Stomach (tissue), 9 donors: ENCODE results near the gene RNF34. TPM values are rescaled to one million over a fixed set of nuclear protein-coding genes. Genes with fewer than 3 reads are reported as not detected.
"Not testable (repeated sequence)": the region's sequence is repeated elsewhere in the genome, so short reads cannot be mapped to it uniquely, and the experiment has no call there.

ENCODE experiments used
- DNase-seq, 2 donors: peaks; one replicate each; pipeline versions ENCODE4 v3.0.0 to v3.0.0-alpha.2; 2013 to 2019
- H3K27ac ChIP-seq, 5 donors: fragments of 200-600 bp in 4 of 5; sonication (generic) in 4 of 5; one replicate each; pipeline ENCODE4 v1.5.1; 2013 to 2019; ENCODE audit warnings: mild to moderate bottlenecking in 1 of 5, moderate library complexity in 1 of 5
- H3K27me3 ChIP-seq, 3 donors: fragments of 200-600 bp; sonication (generic); one replicate each; pipeline ENCODE4 v1.5.1; 2017 to 2019; ENCODE audit warnings: mixed run types in 1 of 3
- H3K36me3 ChIP-seq, 4 donors: fragments of 200-600 bp; sonication (generic); 1 replicate in 3 of 4; 2 replicates in 1 of 4; pipeline ENCODE4 v1.5.1; 2016 to 2019
- H3K4me1 ChIP-seq, 4 donors: fragments of 200-600 bp; sonication (generic); one replicate each; pipeline ENCODE4 v1.5.1; 2016 to 2019
- H3K4me3 ChIP-seq, 4 donors: fragments of 200-600 bp; sonication (generic) in 3 of 4; one replicate each; pipeline ENCODE4 v1.5.1; 2016 to 2019; ENCODE audit warnings: mild to moderate bottlenecking in 1 of 4
- H3K9me3 ChIP-seq, 4 donors: fragments of 200-600 bp; sonication (generic); one replicate each; pipeline ENCODE4 v1.5.1; 2016 to 2019
- EP300 ChIP-seq: sonication (generic); formaldehyde crosslinking; IDR thresholded peaks from one replicate; pipeline ENCODE4 v1.6.1; 2017; ENCODE audit warnings: antibody characterized with exemption
- POLR2A ChIP-seq, 4 donors: fragments of 450-650 bp; IDR thresholded peaks; one replicate each; pipeline ENCODE4 v1.6.1; 2016; ENCODE audit warnings: antibody characterized with exemption in 4 of 4, control low read depth in 2 of 4, mild to moderate bottlenecking in 1 of 4, moderate library complexity in 1 of 4
- POLR2AphosphoS5 ChIP-seq, 3 donors: sonication (generic); formaldehyde crosslinking; IDR thresholded peaks; one replicate each; pipeline ENCODE4 v1.6.1; 2016; ENCODE audit warnings: antibody characterized with exemption in 3 of 3
- WGBS, 5 donors: extraction: QIAGEN DNeasy Blood & Tissue Kit in 3 of 5; methylation state at CpG; one replicate each; pipeline versions ENCODE4 v1.1.5 to v1.1.7; 2013 to 2018; 5-methylcytosine and 5-hydroxymethylcytosine counted together
- intact Hi-C: fragments of 100-400 bp; cut with DNase I; formaldehyde crosslinking; loops from one replicate; pipeline ENCODE4 v1.15.1; 2023; ENCODE audit warnings: low total_unique reads
- polyA plus RNA-seq, 3 donors: library from polyadenylated mRNA; stranded (reverse); fragments of 200-250 nt; gene quantifications; one replicate each; pipeline ENCODE4 v1.2.3, GENCODE V29; 2013
- total RNA-seq, 5 donors: library from RNA; depleted of rRNA; stranded (reverse); fragments of >200 nt; gene quantifications; one replicate each; pipeline versions ENCODE4 v1.1.0 to v1.2.3, GENCODE V29; 2014 to 2016
- TF ChIP-seq, protein P1 (sequence below), 7 experiments: fragments of 450-650 bp in 4 of 7; fragments of 200-600 bp in 3 of 7; sonication (generic) in 3 of 7; IDR thresholded peaks; one replicate each; pipeline ENCODE4 v1.5.1; 2016 to 2019; ENCODE audit warnings: antibody characterized with exemption in 7 of 7, control low read depth in 2 of 7, mild to moderate bottlenecking in 1 of 7
- donor health status: healthy with polysubstance abuse.
- donor health status: Bipolar disorder and iron deficiency.
- donor health status: healthy.

RNF34 gene
- total and polyA plus RNA-seq, 8 donors = 9.8 to 258 (median 34.7) TPM

DNA sequence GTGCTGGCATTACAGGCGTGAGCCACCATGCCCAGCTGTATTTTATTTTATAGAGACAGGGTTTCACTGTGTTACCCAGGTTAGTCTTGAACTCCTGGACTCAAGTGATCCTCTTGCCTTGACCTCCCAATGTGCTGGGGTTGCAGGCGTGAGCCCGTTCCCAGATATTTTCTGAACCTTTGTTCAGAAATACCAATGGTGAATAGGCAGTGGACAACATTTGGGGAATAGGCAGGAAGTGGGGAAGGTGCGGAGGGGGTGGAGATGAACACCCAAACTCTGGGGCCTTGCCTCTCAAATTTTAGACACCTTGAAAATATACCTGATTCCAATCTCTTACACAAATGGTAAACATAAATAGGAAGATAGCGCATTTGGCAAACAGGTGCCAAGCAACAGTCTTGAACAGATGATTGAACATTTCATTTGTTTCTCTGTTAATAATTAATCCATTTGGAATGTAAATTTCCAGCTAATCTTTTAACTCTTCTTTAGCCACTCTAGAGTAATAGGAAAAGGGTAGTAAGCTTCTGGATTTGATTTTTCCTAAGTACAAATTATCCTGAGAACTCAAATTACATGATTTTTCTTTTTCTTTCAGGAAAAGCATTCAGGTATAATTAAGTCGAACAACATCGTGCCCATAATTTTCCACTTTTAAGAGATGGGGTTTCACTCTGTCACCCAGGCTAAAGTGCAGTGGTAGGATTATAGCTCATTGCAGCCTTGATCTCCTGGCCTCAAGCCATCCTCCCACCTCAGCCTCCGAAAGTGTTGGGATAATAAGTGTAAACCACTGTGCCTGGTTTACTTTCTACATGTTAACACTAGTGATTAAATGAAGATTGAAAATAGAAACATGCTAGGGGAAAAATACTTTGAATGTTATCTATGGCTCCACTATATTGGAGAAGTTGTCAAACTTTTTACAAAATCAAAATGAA lies 22.9 kb upstream of the RNF34 start:
- 43 to 59% (median 48%) methylated on average over 8 of the region's 8 CpGs for WGBS, 5 donors
- Histone ChIP-seq H3K27me3 (no peaks in the 10 kb centered on the region), H3K4me1 (peaks cover 0 to 10% (median 3%) of the 10 kb centered on the region in 4 donors), H3K36me3 (no peaks in the 10 kb centered on the region), H3K27ac (no peak overlapping the region), H3K9me3 (no peaks in the 10 kb centered on the region), H3K4me3 (no peak overlapping the region)
- intact Hi-C loops = no loop called here
- TF ChIP-seq POLR2AphosphoS5 (IDR thresholded peaks at IDR 0.05) = no peak
- TF ChIP-seq, protein P1, sequence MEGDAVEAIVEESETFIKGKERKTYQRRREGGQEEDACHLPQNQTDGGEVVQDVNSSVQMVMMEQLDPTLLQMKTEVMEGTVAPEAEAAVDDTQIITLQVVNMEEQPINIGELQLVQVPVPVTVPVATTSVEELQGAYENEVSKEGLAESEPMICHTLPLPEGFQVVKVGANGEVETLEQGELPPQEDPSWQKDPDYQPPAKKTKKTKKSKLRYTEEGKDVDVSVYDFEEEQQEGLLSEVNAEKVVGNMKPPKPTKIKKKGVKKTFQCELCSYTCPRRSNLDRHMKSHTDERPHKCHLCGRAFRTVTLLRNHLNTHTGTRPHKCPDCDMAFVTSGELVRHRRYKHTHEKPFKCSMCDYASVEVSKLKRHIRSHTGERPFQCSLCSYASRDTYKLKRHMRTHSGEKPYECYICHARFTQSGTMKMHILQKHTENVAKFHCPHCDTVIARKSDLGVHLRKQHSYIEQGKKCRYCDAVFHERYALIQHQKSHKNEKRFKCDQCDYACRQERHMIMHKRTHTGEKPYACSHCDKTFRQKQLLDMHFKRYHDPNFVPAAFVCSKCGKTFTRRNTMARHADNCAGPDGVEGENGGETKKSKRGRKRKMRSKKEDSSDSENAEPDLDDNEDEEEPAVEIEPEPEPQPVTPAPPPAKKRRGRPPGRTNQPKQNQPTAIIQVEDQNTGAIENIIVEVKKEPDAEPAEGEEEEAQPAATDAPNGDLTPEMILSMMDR (IDR thresholded peaks at IDR 0.05) = no peak
- TF ChIP-seq EP300 = no peak
- no peak for TF ChIP-seq POLR2A (IDR thresholded peaks at IDR 0.05)
- peak in 1 of 2 donors; percentile 41 for DNase-seq

DNA sequence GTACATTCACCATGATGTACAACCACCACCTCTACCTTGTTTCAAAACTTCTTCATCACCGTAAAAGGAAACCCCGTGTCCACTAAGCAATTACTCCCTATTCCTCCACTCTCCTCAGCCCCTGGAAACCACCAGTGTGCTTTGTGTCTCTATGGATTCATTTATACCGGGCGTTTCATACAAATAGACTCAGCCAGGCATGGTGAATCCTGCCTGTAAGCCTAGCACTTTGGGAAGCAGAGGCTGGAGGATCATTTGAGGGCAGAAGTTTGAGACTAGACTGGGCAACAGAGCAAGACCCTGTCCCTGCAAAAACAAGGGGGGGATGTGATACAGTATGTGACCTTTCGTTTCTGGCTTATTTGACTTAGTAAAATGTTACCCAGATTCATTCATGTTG lies 21.2 kb upstream of the RNF34 start:
- no peak overlapping the region for H3K27ac ChIP-seq
- DNase-seq = peak in 1 of 2 donors; percentile 14
- intact Hi-C loops = no loop called here
- H3K4me1 ChIP-seq = peaks cover 0 to 10% (median 3%) of the 10 kb centered on the region in 4 donors
- no peak for TF ChIP-seq POLR2A (IDR thresholded peaks at IDR 0.05)
- H3K9me3 ChIP-seq = no peaks in the 10 kb centered on the region
- H3K36me3 ChIP-seq = no peaks in the 10 kb centered on the region
- no peaks in the 10 kb centered on the region for H3K27me3 ChIP-seq
- 69 to 80% (median 72%) methylated on average over 5 of the region's 5 CpGs for WGBS, 5 donors
- no peak overlapping the region for H3K4me3 ChIP-seq

DNA sequence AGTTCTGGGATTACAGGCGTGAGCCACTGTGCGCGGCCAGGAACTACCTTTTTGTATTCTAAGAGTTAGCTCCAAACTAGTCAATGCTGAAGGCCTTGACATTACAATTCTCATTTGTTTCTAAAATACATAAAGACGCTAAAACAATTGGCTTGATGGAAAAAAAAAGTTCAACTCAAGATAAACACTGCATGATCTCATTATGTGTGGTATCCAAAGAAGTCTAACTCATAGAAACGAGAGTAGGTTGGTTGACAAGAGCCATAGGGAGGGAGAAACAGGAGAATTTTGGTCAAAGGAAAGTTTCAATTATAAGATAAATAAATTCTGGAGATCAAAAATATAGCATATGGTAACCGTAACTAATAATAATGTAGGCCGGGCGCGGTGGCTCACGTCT lies 20.0 kb upstream of the RNF34 start:
- no peak for DNase-seq
- Histone ChIP-seq H3K27me3 (no peaks in the 10 kb centered on the region), H3K9me3 (no peaks in the 10 kb centered on the region), H3K4me1 (peaks cover 0 to 10% (median 3%) of the 10 kb centered on the region in 4 donors), H3K27ac (no peak overlapping the region), H3K36me3 (no peaks in the 10 kb centered on the region), H3K4me3 (no peak overlapping the region)
- 85 to 88% (median 87%) methylated on average over 10 of the region's 10 CpGs for WGBS, 5 donors
- intact Hi-C loops = no loop called here
- TF ChIP-seq POLR2AphosphoS5 (IDR thresholded peaks at IDR 0.05) = no peak
- TF ChIP-seq, protein P1 (IDR thresholded peaks at IDR 0.05) = no peak
- TF ChIP-seq POLR2A (IDR thresholded peaks at IDR 0.05) = no peak
- TF ChIP-seq EP300 = no peak

DNA sequence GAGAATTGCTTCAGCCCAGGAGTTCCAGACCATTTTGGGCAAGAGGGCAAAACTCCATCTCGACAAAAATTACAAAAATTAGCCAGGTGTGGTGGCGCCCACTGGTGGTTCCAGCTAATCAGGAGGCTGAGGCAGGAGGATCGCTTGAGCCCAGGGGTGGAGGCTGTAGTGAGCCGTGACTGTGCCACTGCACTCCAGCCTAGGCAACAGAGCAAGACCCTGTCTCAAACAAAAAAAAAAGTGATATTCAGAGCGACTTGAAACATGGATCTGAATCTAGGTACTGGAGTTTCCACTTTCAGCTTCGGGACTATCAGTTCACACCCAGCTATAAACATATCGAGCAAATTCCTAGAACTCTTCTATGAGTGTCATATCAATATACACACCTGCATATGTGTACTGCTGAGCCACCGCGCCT lies 16.3 kb upstream of the RNF34 start:
- no peak for DNase-seq
- Histone ChIP-seq H3K4me1 (no peaks in the 10 kb centered on the region), H3K9me3 (no peaks in the 10 kb centered on the region), H3K4me3 (no peak overlapping the region), H3K36me3 (no peaks in the 10 kb centered on the region), H3K27ac (no peak overlapping the region), H3K27me3 (no peaks in the 10 kb centered on the region)
- WGBS, 5 donors = 68 to 81% (median 73%) methylated on average over 9 of the region's 9 CpGs
- intact Hi-C loops = no loop called here
- TF ChIP-seq EP300 = no peak
- TF ChIP-seq POLR2A (IDR thresholded peaks at IDR 0.05) = no peak
- TF ChIP-seq, protein P1 (IDR thresholded peaks at IDR 0.05) = no peak
- TF ChIP-seq POLR2AphosphoS5 (IDR thresholded peaks at IDR 0.05) = no peak

DNA sequence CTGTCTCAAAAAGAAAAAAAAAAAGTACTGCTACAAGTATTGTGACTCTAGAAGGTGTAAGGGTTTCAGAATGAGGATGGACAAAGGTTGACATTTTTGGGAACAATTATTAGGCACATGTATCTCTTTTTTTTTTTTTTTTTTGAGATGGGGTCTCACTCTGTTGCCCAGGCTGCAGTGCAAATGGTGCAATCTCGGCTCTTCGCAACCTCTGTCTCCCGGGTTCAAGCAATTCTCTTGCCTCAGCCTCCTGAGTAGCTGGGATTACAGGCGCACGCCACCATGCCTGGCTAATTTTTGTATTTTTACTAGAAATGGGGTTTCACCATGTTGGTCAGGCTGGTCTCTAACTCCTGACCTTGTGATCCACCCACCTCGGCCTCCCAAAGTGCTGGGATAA lies 15.0 kb upstream of the RNF34 start:
- DNase-seq, intact Hi-C loops, H3K4me1 ChIP-seq, H3K27me3 ChIP-seq, H3K27ac ChIP-seq, H3K9me3 ChIP-seq, H3K36me3 ChIP-seq, H3K4me3 ChIP-seq: not testable (repeated sequence)
- WGBS, 5 donors = 67 to 85% (median 76%) methylated on average over 6 of the region's 6 CpGs
